Ascending aorta (tissue), 2 donors: ENCODE results near the gene UNK. TPM values are rescaled to one million over a fixed set of nuclear protein-coding genes. Genes with fewer than 3 reads are reported as not detected.

ENCODE experiments used
- DNase-seq, 2 donors: peaks; one replicate each; pipeline ENCODE4 v3.0.0-alpha.2; 2019; ENCODE audit warnings: low spot score in 2 of 2
- H3K27ac ChIP-seq, 2 donors: fragments of 200-600 bp; sonication (generic); one replicate each; pipeline ENCODE4 v1.5.1; 2016 to 2017; ENCODE audit warnings: mild to moderate bottlenecking in 1 of 2
- H3K27me3 ChIP-seq: fragments of 200-600 bp; sonication (generic); one replicate; pipeline ENCODE4 v1.5.1; 2017
- H3K36me3 ChIP-seq, 2 donors: fragments of 200-600 bp; sonication (generic); one replicate each; pipeline ENCODE4 v1.5.1; 2016
- H3K4me1 ChIP-seq, 2 donors: fragments of 200-600 bp; sonication (generic); one replicate each; pipeline ENCODE4 v1.5.1; 2016 to 2017; ENCODE audit warnings: mild to moderate bottlenecking in 1 of 2
- H3K4me3 ChIP-seq, 2 donors: fragments of 200-600 bp; sonication (generic); one replicate each; pipeline ENCODE4 v1.5.1; 2016 to 2017; ENCODE audit warnings: mild to moderate bottlenecking in 1 of 2
- H3K9me3 ChIP-seq, 2 donors: fragments of 200-600 bp; sonication (generic); one replicate each; pipeline ENCODE4 v1.5.1; 2016
- CTCF ChIP-seq, 3 experiments: fragments of 200-600 bp in 2 of 3; fragments of 450-650 bp in 1 of 3; sonication (generic) in 2 of 3; IDR thresholded peaks; one replicate each; pipeline ENCODE4 v1.5.1; 2016 to 2019; ENCODE audit warnings: antibody characterized with exemption in 3 of 3, mild to moderate bottlenecking in 1 of 3, moderate library complexity in 1 of 3
- intact Hi-C: fragments of 100-400 bp; cut with DNase I; formaldehyde crosslinking; loops from one replicate; pipeline ENCODE4 v1.15.1; 2023
- total RNA-seq: library from RNA; depleted of rRNA; stranded (reverse); fragments of >200 nt; gene quantifications from one replicate; pipeline ENCODE4 v1.1.0, GENCODE V29; 2016

UNK gene
- total RNA-seq, 1 donor from 2014 or later = 73.9 TPM

- Histone ChIP-seq H3K27me3 (no peaks in the 10 kb centered on the region), H3K27ac (peak overlapping the region; percentile 88), H3K9me3 (no peaks in the 10 kb centered on the region), H3K36me3 (peaks cover 26 to 49% of the 10 kb centered on the region in 2 donors), H3K4me3 (peak overlapping the region in 1 of 2 donors; percentile 47), H3K4me1 (peaks cover 11 to 13% of the 10 kb centered on the region in 2 donors)
- peak; percentile 70 for TF ChIP-seq CTCF (IDR thresholded peaks at IDR 0.05)
- intact Hi-C loops = loop anchor here (2.0 to 5.0 kb wide), 2 partner anchors 43 to 75 kb away; partner anchors contain the start of gene UNK
- DNase-seq = peak in 1 of 2 donors; percentile 80
These were observed 42.9 kb downstream of the UNK start for GRCh38 chr17:75827308-75828075.

GRCh38 chr17:75828076-75828400 is 43.4 kb downstream of the UNK start:
- H3K4me1 ChIP-seq = peaks cover 11 to 13% of the 10 kb centered on the region in 2 donors
- peak overlapping the region in 1 of 2 donors; percentile 47 for H3K4me3 ChIP-seq
- DNase-seq = no peak
- no peaks in the 10 kb centered on the region for H3K9me3 ChIP-seq
- no peak for TF ChIP-seq CTCF (IDR thresholded peaks at IDR 0.05)
- H3K27me3 ChIP-seq = no peaks in the 10 kb centered on the region
- H3K27ac ChIP-seq = peak overlapping the region; percentile 88
- H3K36me3 ChIP-seq = peaks cover 23 to 43% of the 10 kb centered on the region in 2 donors
- intact Hi-C loops = loop anchor here (5.0 kb wide), 1 partner anchor 76 kb away; no protein-coding TSS in a partner anchor

- intact Hi-C loops = loop anchor here (5.0 kb wide), 1 partner anchor 76 kb away; no protein-coding TSS in a partner anchor
- Histone ChIP-seq H3K4me3 (no peak overlapping the region), H3K27ac (peak overlapping the region in 1 of 2 donors; percentile 88), H3K36me3 (peaks cover 19 to 39% of the 10 kb centered on the region in 2 donors), H3K27me3 (no peaks in the 10 kb centered on the region), H3K4me1 (peaks cover 11 to 13% of the 10 kb centered on the region in 2 donors), H3K9me3 (no peaks in the 10 kb centered on the region)
- DNase-seq = no peak
- no peak for TF ChIP-seq CTCF (IDR thresholded peaks at IDR 0.05)
These were observed 44.1 kb downstream of the UNK start for GRCh38 chr17:75828741-75829140.

- peaks cover 11 to 13% of the 10 kb centered on the region in 2 donors for H3K4me1 ChIP-seq
- H3K27me3 ChIP-seq = no peaks in the 10 kb centered on the region
- intact Hi-C loops = loop anchor here (5.0 kb wide), 1 partner anchor 77 kb away; no protein-coding TSS in a partner anchor
- no peak for DNase-seq
- H3K36me3 ChIP-seq = peaks cover 21 to 39% of the 10 kb centered on the region in 2 donors
- H3K9me3 ChIP-seq = no peaks in the 10 kb centered on the region
- TF ChIP-seq CTCF (IDR thresholded peaks at IDR 0.05) = no peak
- no peak overlapping the region for H3K4me3 ChIP-seq
- H3K27ac ChIP-seq = no peak overlapping the region
These were observed 45.1 kb downstream of the UNK start for GRCh38 chr17:75829747-75830146.

GRCh38 chr17:75830164-75831031 is 45.8 kb downstream of the UNK start:
- H3K27me3 ChIP-seq = no peaks in the 10 kb centered on the region
- H3K27ac ChIP-seq = no peak overlapping the region
- intact Hi-C loops = no loop called here
- H3K4me1 ChIP-seq = peaks cover 11 to 13% of the 10 kb centered on the region in 2 donors
- H3K4me3 ChIP-seq = no peak overlapping the region
- no peaks in the 10 kb centered on the region for H3K9me3 ChIP-seq
- H3K36me3 ChIP-seq = peaks cover 21 to 33% of the 10 kb centered on the region in 2 donors
- peak in 2 of 3 experiments; percentile 23 to 42 for TF ChIP-seq CTCF (IDR thresholded peaks at IDR 0.05)
- DNase-seq = no peak
